GM18498 (cell line): ENCODE measurements around the gene NAALADL2.

Source experiments
- ATAC-seq: cut with Tn5 transposase; IDR thresholded peaks from one replicate; pipeline ENCODE4 v1.9.1; 2021; ENCODE audit warnings: mild to moderate bottlenecking, moderate library complexity; ENCODE audit not compliant: unreplicated experiment

The NAALADL2 gene

DNA sequence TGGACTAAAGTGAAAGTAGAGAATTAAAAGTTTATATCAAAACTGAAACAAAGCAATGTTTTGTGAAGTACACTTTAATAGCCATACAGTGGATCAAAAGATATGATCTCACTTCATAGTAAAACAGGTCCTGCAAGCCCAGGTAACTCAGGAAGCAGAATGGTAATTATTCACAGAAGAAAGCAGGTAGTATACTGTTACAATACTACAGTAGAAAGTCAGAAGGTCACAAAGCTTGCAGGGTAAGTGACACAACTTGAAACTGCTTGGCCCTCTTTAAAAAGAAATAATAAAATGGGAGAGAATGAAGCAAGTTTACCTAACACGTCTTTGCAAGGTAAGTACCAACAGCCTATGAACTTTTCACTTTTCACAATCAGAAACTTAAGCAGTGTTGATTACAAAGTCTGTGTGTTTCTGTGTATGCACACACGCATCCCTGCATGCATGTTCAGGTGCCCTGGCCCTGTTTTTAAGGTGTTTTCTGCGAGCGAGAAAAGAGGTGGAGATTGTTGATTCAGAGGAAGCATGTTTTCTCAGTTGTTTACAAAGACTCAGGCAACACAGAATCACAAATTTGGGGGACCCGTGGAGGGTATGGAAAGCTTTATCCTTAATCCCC, at the start of gene NAALADL2:
Gene NAALADL2, plus strand, starts transcription at position 221 of the 622 bp plus-strand sequence.
- no peak for ATAC-seq

DNA sequence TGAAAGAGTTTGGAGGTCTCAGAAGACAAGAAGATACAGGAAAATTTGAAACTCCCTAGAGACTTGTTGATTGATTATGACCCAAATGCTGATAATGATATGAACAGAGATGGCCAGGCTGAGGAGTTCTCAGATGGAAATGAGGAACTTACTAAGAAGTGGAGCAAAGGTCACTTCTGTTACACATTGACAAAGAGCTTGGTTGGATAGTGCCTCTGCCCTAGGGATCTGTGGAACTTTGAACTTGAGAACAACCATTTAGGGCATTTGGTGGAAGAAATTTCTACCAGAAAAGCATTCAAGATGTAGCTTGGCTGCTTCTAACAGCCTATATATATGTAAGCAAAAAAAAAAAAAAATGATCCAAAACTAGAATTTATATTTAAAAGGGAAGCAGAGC, 48.9 kb upstream of the NAALADL2 start:
- no peak for ATAC-seq

DNA sequence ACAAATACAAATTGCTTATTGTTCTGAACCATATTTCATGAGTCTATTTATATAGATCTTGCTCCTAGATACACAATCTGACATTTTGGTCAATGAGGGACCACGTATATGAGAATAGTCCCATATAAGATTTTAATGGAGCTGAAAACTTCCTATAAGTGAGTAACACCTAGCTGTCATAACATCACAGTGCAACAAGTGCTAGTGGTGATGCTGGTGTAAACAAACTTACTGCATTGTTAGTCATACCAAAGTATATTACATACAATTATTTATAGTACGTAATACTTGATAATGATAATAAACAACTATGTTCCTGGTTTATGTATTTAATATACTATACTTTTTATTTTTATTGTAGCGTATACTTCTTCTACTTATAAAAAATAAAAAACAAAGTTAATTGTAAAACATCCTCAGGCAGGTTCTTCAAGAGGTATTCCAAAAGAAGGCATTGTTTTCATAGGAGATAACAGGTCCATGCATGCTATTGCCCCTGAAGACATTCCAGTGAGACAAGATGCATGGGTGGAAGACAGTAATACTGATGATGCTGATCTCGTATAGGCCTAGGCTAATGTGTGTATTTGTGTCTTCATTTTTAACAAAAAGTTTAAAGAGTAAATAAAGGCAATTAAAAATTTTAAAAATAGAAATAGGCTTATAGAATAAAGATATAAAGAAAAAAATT, 46.8 kb upstream of the NAALADL2 start:
- ATAC-seq, result no peak

DNA sequence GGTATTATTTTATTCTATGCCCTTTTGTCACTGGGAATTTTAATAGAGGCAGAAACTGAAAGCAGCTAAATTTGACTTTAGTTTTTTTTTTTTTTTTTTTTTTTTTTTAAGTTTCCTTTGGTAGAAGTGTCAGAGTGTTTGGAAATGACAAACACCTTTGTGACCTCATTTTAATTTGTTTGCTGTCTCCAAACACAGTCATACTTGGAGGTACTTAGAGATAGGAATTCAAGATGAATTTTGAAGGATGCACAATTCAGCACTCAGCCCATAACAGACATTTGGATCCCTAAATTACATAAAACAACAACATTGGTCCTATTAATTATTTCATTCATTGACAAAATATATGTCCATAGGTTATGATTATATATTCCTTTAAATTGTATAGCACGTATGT, 43.4 kb upstream of the NAALADL2 start:
- ATAC-seq, result no peak

DNA sequence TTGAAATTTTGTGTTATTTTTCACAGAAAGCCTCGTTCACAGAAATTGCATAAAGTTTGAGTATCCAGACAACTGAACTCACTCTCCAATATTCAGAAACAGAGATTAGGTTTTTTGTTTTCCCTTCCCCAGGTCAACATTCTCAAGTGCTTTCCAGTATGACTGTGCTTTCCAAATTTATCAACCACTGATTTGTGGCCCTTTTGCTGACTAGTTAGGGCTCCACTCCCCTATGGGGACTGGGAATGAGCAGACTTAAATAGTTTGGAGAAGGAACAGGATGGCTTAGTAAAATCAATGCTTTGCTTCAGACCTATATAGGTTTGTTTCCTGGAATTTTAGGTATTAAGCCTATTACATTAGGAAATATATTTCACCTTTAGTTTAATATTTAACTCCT, 38.2 kb upstream of the NAALADL2 start:
- no peak for ATAC-seq

DNA sequence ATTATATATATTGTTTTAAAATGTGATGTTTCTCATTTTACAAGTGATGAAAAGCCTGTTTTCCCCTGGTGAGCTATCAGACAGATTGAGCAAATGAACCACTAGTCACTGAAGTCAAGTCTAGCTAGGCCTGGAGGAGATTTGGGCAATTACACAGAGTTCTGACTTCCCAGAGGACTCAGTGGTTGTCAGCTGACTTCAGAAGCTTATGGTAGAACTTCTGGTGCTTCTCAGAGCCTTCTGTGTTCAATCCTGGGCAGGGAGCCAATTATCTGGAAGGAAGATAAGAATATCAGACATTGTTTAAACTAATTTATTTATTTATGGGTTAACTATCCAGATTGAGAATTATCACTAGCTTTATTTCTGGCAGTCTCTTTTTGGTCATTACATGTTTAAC, 37.7 kb upstream of the NAALADL2 start:
- no peak for ATAC-seq

DNA sequence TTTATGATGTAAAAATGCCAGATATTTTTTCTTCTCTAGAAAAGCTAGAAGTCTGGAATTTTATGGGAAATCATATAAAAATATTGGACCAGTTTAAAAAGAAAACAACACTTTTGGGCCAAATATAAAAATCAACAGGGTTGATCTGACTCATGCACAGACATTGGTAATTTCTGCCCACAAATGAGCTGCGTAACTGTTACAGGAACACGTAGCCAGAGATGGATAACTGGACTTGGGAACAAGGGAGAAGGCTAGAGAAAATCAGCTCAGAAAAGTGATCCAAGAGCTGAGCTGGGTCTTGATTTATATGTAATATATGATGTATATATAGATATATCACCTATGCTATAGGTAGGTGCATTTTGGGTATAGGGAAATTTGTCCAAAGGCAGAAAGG, 36.8 kb upstream of the NAALADL2 start:
- ATAC-seq, result no peak

DNA sequence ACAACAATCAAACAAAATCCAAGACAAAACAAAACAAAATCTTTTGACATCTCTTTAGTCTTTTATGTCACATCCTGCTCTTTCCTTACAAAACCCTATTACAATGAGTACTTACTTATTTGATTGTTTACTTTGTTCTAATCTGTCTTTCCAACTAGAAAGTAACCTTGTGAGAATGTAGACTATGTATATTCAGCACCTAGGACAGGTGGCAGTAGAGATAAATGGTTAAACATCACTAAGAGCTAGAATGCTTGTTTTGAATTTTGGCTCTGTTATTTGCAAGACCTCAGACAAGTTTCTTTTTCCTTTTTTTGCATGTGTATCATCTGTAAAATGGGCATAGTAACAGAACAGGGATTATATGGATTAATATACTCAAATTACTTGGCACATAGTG, 33.1 kb upstream of the NAALADL2 start:
- ATAC-seq, result no peak

DNA sequence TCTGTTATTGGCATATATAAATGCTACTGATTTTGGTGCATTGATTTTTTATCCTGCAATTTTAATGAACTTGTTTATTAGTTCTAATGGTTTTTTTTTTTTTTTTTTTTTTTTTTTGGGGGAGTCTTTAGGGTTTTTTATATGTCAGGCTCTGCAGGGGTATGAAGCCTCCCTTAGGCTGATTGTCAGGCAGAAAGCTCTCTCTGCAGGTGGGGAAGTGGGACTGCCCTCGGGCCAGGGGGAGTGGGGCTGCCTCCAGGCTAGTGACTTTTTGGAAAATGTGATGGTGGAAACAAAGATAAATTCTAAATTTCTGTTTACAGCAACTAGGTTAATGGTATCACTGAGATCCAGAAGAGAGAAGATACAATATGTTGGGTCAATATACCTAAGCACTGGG, 14.4 kb upstream of the NAALADL2 start:
- no peak for ATAC-seq

DNA sequence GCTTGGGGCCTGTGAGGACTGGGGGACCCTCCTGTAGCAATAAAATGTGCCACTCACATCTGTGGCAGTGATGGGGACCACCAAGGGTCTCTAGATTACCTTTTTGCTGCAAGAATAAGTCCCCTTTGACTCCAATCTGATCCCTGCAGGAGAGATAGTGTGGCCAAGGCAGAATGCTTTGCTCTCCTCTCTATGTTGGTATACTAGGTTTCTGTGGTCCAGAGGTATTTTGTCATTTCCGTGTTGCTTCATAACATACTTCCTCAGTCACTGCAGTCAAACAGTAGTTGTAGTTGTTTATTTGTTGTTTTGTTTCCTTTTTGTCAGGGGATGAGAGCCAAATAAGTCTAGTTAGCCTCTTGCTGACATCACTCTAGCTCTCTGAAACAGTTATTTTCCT, 13.1 kb upstream of the NAALADL2 start:
- no peak for ATAC-seq

DNA sequence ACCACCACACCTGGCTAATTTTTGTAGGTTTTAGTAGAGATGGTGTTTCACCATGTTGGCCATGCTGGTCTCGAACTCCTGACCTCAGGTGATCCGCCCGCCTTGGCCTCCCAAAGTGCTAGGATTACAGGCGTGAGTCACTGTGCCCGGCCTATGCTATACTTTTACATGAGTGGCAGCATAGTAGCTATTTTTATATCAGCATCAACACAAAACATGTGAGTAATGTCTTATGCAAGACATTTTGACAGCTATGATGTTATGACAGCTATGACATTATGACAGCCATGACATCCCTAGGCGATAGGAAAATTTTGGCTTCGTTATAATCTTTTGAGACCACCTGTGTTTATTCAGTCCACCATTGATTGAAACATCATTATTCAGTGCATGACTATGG, 4.1 kb upstream of the NAALADL2 start:
- ATAC-seq, result no peak

DNA sequence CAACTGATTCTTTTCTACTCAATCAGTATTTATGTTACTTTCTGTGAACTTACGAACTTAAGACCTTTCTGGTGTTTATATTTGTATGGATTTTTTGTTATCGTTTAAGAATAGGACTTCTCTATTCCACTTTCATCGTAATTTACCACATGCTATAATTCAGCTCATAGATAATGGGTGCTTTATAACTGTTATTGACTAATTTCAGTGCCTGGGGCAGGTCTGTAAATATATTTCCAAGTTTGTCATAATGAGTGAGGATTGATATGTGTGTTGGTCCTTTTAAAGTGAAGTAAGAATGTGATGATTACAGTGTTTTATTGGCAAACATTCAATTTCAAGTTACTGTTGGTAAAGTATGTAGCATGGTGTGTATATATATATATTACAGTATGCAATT, 1.8 kb upstream of the NAALADL2 start:
- no peak for ATAC-seq

DNA sequence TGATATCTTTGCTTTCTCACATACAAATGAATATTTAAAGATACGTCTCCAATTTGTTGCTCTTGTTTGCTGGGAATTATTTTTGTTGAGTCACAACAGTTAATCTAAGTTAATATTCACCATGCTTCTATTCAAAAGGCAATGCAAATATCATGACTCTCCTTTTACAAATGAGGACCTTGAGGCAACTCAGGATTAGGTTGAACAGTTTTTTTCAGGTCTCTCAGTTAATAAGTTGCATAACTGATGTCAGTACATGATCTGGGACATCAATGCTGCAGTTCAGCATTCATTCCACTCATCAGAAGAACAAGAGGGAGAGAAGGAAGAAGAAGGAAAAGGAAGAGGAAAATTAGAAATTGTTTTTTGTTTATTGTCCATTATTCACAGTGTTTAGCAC, 781 bp upstream of the NAALADL2 start:
- ATAC-seq, result no peak

DNA sequence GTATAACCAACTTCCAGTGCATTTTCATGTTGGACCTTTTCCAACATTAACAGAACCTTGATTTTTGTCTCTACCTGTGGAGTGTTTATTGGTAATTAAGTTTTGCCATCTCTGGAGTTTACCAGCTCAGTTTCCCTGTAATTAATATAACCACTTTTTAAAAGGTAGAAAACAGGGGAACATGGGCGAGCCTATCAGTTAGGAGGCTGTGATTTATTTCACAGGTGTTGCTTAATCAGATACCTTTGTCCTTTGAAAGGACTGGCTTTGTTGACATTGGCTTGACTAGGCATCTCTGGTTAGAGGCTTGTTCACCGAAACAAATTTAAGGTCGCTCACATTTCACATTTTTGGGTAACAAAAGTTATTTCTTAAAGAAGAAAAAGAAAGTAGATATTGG, 622 bp downstream of the NAALADL2 start:
- ATAC-seq, result no peak

DNA sequence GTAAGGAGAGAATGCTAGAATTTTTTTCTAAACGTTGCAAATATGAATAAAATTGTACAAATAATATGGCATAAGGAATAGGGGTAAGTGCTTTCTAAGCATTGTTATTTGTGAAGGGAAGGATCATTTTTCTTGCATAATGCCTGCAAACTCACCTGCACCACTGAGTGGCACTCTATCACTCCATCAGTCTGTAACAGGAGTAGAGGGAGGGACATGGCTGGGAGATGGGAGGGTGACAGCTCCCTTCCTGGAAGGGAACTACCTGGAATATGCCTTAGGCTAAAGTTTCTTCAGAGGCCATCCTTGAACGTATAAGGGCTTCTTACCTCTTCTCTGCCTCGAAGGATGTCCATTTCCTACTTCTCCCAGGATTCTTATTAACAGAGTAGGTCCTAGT, 3.0 kb downstream of the NAALADL2 start:
- no peak for ATAC-seq

DNA sequence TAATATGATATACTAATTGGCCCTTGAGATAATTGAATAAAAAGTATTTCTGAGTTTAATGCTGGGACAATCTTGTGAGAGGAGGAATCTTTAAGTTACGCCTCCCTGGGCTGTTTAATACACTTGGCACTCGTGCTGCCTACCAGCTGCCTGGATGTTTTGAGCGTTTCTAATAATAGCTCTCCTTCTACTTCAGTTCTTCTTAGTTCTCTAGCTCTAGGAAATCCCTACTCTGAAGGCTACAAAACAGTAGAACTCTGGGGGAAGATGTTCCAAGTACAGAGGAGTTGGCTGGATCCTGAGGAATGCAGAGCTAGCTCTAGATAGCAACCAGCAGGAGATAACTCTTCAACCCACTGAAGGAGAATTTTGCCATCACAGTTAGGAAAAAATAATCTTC, 3.5 kb downstream of the NAALADL2 start:
- no peak for ATAC-seq

DNA sequence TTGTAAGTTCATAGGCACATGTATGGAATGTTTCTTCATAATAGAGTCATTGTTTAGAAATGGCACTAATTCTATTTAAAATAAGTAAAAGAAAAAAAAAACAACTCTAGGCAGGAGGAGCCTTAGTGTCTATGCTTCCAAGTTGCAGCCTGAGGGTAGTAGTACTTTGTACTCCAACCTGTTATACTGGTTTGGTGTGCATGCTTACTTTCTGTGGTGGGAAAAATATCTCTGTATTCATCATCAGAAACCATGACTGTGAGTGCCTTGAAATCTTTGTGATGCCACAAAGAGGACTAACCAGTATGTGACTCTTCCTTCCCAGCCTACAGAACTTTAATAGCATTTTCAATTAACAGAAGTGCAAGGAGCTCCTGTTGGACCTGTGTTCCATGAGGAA, 4.4 kb downstream of the NAALADL2 start:
- no peak for ATAC-seq

DNA sequence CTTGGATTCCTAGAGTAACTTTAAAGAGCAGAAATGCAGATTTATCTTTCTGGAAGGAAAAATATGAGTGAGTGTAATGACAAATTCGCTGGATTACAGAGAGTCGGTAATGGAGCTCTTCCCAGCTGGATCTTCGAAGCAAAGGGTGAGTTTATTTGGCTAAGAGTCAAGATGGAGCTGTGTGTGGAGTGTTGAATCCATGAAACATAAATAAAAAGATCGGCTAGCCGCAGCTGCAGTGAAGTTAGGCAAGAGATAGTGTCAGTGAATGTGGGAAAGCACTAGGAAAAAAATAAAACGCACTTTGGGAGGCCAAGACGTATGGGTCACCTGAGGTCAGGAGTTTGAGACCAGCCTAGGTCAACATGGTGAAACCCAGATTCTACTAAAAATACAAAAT, 10.3 kb downstream of the NAALADL2 start:
- no peak for ATAC-seq

DNA sequence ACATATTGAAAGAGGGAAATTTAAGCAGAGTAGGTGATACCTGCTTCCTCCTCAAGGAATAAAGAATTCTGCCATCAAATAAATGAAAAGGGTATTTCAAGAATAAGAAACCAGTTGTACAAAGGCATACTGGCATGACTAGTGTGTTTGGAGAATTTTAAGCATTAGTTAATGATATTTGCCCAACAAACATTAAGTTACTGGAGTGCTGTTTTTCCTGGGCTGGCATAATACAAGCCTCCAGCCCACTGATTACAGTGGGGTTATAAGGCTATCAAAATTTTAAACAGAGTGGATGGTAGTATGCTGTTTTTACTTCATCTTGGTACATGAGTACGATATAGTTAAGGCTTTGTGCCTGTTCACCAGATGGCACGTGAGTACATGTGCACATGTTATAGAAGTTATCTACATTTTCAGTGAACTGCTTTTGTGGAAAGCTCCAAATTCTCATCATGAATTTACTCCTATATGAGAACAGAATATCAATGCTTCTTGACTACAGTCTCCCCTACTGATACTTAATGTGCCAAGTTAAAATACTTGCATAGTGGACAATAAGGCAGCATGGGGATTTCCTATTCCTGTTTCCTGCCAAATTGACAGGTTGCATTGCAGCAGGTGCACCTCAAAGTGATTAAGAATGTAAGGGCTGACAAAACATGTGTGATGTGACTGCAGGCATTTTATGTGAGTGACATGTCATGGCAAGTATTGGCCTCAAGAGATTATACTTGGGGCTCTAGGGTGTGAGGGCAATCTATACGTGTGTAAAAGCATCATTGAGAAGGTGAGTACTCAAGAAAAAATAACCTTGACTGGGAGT, 14.9 kb downstream of the NAALADL2 start:
- ATAC-seq, result no peak

DNA sequence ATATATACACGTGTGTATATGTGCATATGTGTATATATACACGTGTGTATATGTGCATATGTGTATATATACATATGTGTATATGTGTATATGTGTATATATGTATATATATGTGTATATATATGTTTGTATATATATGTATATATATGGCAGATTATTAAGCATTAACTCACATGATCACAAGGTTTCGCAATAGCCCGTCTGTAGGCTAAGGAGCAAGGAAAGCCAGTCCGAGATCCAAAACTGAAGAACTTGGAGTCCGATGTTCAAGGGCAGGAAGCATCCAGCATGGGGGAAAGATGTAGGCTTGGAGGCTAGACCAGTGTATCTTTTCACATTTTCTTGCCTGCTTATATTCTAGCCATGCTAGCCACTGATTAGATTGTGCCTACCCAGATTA, 23.7 kb downstream of the NAALADL2 start:
- ATAC-seq, result no peak

DNA sequence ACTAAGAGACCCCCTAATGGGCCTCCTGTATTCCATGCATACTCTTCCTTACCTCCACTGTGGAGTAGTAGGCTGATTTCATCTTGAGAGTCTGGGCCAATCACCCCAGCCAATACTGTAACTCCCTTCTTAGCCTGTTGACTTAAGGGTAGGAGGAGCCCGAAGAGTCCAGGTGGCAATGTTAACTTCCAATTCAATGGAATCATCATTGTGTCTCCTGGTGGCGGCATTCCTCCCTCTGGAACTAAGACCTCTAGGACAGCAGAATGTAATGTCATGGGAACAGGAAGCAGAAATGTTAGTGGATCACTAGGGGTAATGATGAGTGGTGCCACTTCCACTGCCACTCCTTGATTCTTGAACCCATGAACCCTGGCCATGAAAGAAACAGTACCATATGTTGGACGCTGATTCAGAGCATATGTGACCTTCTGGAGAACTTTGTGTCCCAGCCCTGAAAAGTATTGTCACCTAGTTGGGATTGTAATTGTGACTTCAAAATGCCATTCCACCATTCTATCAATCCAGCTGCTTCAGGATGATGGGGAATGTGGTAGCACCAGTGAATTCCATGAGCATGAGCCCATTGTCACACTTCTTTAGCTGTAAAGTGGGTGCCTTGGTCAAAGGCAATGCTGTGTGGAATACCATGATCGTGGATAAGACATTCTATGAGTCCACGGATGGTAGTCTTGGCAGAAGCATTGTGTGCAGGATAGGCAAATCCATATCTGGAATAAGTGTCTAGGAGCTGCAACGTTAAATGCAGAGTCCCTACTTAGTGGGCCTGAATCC, 24.9 kb downstream of the NAALADL2 start:
- no peak for ATAC-seq
